DMS53 treated with DMSO at 0.1 percent for 48 hours (cell line): Measurements from ENCODE around the gene MYCBPAP.

Experiments used
- DNase-seq: peaks from one replicate; lab custom pipeline; 2025; ENCODE audit not compliant: unreplicated experiment; lab: John Stamatoyannopoulos, UW

The MYCBPAP gene

GRCh38 chr17:50514936-50515702 is 6.9 kb downstream of the MYCBPAP start:
- DNase-seq = no peak

GRCh38 chr17:50517011-50517410 is 8.8 kb downstream of the MYCBPAP start:
- DNase-seq = no peak

DNA sequence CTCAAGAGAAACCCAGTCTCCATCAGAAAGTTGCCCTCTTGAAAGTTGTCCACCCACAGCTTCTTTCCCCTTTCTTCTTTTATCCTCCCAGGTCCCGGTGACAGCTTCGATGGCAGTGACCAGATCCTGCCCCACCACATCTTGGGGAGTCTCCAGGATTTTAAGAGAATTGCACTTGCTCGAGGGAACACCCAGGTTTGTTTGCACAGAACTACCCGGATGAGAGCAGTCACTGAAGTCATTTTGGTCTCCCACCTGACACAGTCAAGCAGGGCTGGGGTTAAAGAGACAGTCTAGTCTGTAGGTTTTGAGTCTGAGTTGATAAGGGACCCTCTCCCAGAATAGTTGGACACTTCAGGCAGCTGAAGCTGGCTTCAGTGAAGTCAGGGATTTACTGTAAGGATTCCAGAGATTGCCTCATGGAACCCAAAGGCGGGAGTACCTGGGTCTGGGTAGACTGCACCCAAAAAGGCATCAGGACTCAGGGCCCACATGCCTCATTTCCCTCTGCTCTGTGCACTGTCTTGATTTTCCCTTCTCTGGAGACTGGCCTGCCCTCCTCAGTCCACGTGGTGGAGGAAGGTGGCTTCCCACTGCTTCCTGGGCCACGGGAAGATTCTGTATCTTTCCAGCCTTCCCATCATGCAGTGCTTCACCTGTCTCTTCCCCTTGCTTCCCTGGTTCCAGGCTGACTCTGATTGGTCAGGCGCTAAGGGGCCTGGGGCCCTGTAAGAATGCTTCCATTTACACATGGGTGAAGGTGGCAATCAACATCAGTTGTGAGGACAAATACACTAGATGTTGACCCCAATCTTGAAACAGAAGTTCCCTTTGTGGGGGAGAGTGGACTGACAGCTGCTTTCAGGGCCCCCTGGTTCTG is 9.5 kb downstream of the MYCBPAP start:
- no peak for DNase-seq

DNA sequence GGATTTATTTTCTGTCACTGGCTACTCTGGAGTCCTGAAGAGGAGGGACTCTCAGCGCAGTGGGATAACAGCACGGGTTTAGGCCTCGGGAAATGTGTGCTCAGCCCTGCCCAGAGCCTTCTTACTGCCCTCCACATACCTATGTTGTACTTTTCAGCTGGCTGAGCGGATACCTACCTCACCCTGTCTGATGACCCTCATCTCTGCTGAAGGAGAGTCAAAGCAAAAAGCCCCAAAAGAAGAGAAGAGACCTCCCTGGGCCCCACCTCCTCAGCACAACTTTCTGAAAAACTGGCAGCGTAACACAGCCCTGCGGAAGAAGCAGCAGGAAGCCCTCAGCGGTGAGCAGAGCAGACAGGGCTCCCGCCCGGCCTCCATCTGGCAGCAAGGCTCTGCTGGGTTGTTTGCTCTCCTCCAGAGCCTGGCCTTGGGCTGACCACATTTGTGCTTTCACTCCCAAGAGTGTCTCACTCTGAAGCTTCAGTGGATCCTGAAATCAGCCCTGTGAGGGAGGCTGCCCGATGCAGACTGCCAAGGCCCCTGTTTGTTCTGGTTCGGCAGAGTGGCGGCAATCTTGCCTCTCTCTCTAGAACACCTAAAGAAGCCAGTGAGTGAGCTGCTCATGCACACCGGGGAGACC is 10.3 kb downstream of the MYCBPAP start:
- no peak for DNase-seq

DNA sequence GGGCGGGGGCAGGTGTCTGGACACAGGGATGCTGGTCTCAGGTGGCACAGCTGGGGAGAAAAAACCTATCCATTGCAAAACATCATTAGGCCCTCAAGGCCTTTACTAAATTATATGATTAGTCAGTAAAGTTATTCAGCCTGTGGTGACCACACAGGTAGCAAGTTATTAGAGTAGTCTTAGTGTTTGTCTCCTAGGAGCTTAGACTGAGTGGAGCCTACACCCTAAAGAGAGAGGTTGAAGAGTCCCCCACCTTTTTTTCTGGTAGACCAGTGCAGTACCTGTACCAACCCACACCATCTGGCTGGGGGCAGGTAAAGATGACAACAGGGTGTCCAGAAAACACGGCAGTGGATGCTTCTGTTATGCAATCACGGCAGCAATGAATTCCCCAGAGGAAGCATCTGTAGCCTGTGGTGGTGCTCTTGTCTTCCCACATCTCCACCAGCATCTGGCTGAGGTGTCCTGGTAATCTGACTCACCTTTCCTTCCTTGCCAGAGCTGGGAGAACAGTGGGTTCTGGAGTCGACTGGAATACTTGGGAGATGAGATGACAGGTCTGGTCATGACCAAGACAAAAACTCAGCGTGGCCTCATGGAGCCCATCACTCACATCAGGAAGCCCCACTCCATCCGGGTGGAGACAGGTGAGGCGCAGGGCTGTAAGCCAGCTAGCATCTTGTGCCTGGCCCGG is 11.0 kb downstream of the MYCBPAP start:
- no peak for DNase-seq

- no peak for DNase-seq
Measured at GRCh38 chr17:50520483-50520882, 12.2 kb downstream of the MYCBPAP start.

DNA sequence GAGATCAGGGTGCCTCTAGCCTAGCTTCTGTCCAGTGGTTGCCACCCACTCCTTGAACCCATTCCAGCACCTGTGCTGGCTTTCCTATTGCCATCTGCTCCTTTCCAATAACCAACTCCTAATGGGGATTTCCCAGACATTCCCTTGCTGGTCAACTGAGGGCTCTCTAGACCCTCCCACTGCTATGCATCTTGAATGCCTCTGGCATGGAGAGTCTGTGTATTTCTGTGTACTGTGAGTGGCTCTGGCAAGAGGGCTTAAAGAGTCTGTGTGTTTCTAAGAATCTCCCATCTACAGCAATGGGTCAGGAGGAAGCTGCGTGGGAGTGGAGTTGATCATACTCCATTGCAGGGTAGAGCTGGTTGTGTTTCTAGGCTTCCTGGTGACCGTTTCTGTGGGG is 13.3 kb downstream of the MYCBPAP start:
- no peak for DNase-seq

DNA sequence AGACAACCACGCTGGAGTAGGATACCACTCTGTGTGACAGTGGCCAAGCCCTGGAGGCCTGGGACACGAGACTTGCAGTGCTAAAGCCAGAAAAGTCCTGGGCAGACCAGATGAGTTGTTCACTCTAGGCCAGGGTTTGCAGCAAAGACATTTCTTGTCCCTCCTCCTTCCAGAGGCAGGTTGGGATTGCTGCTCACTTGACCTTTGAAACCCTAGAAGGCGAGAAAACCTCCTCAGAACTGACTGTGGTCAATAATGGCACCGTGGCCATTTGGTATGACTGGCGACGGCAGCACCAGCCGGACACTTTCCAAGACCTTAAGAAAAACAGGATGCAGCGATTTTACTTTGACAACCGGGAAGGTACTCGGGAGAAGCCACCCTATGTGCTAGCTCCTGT is 14.5 kb downstream of the MYCBPAP start:
- no peak for DNase-seq

DNA sequence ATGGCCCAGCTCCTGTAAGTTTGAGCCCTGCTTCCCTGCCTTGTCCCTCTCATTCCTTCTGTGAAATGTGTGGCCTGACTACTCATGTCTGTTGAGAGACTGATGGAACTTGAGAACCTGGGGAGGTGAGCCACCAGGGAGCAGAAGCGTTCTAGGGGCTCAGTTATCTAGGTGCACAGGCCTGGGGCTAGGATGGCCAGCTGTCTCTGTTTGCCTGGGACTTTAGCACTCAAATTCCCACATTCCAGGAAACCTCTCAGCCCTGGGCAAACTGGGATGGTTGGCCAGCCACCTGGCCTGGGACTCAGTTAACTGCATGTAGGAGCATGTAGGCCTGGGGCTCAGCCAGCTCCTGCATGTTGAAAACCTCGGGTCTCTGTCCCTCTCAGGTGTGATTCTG is 15.0 kb downstream of the MYCBPAP start:
- DNase-seq = peak; percentile 35

DNA sequence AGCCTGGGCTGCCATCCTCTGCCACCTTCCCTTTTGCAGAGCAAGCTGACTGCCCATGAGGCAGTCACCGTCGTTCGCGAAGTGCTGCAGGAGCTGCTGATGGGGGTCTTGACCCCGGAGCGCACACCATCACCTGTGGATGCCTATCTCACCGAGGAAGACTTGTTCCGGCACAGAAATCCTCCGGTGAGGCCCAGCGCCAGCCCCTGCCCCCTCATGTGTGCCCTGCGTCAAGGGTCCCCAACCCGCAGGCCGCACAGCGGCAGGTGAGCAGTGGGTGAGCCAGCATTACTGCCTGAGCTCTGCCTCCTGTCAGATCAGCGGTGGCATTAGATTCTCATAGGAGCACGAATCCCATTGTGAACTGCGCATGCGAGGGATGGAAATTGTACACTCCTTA is 16.6 kb downstream of the MYCBPAP start:
- DNase-seq = no peak

GRCh38 chr17:50527155-50527762 is 19.0 kb downstream of the MYCBPAP start:
- no peak for DNase-seq

DNA sequence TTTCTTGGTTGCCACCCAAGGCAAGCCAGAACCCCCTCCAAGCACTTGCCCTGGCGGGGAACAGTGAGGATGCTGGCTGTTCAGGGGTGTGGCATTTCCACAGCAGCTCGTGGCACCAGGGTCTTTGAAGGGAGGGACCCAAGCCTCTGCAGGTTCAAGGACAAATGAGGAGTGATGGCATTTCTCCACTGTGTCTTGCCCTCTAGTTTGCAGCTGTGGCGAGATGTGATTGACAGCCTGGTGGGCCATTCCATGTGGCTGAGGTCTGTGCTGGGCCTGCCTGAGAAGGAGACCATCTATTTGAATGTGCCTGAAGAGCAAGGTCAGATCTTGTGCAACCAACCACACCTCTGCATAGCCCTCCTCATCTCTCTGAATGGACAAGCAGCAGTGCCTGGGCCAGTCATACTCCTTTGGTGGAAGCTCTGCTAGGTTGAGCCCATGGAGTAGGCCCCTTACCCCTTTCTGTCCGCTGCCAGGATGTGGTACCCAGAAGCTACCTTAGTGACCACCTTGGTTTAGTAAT is 19.8 kb downstream of the MYCBPAP start:
- DNase-seq = no peak

DNA sequence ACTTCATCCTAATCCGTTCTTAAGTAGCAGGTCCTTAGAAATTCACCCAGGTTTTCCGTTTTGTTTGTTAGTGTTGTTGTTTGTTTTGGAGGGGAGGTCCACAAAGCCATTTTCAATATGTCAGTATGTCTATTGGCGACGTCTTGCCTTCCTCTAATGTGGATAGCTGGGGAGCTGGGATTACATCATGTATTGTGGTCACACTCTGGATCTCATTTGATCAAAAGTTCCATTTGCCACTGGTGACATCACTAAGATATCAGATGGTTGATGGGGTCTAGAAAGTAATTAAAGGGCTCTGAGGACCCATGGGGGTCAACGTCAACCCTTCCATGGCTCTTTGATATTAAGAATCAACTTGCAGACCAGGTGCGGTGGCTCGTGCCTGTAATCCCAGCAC is 21.6 kb downstream of the MYCBPAP start:
- no peak for DNase-seq

- DNase-seq = no peak
Measured at GRCh38 chr17:50531428-50532025, 23.3 kb downstream of the MYCBPAP start.

DNA sequence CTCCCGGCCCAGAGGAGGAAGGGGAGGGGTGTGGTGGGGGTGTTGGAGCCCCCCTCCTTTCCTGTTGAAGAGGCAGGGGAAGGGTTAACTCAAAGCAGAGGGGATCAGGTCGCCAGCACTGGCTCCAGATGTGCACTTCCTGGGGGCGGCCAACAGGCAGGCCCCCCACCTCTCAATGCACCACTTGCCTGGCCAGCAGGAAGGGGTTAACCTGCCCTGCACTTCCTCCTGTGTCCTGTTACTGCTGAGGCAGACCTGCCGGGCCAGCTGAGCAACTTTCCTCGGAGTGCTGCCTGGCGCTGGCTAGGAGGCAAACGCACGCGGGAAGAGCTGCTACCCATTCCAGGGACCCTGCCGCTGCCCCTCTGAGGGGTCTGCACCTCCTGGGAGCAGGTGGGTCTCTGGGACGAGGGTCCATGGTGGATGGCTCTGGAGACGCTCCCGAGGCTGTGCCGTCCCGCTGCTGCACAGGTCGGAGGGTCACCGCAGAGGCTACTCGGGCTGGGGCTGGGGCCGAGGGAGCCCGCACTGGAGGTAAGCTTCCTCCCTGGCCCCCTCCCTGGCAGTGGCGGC is 24.3 kb downstream of the MYCBPAP start, which contains the start of gene EPN3:
TSS of gene EPN3 (plus strand) at position 284 of the 573 bp plus-strand sequence. CDS start 3,822 bp downstream, outside the sequence.
- DNase-seq = peak; percentile 58

GRCh38 chr17:50533185-50533584 is 24.9 kb downstream of the MYCBPAP start:
- no peak for DNase-seq

DNA sequence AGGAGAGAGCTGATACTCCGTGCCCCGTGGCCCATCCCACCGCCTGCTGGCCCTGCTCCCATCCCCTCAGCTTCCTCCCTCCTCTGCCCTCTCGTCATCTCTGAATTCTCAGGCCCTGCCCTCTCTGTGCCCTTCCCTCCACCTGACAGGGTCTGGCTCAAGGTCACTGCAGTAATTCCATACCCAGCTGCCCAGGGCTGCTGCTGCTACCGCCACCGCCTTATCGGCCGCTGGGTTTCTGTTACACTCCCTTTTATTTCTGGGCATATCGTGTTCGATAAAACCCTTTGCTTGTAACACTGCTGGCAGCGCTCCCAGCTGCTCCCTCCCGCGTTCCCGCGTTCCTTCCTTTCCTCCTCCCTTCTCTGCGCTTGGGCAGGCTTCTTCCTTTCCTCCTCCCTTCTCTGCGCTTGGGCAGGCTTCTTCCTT is 25.5 kb downstream of the MYCBPAP start:
- peak; percentile 29 for DNase-seq

- peak; percentile 32 for DNase-seq
Measured at GRCh38 chr17:50534222-50534978, 26.2 kb downstream of the MYCBPAP start.

GRCh38 chr17:50534979-50535326 is 26.7 kb downstream of the MYCBPAP start:
- DNase-seq = no peak
